Upper lobe of left lung (tissue), 4 donors: ENCODE results near the gene ATP1B1.
A peak's percentile ranks its signal among the peaks of the same experiment; 100 is the strongest.

ENCODE experiments used
- EP300 ChIP-seq, 4 donors: sonication (generic); formaldehyde crosslinking; IDR thresholded peaks; one replicate each; pipeline ENCODE4 v1.5.1; 2017; ENCODE audit warnings: antibody characterized with exemption in 4 of 4, control low read depth in 2 of 4
- POLR2A ChIP-seq, 4 donors: fragments of 450-650 bp; IDR thresholded peaks; one replicate each; pipeline ENCODE4 v1.5.1; 2016 to 2017; ENCODE audit warnings: antibody characterized with exemption in 4 of 4, mild to moderate bottlenecking in 2 of 4
- POLR2AphosphoS5 ChIP-seq, 2 donors: sonication (generic); formaldehyde crosslinking; IDR thresholded peaks; one replicate each; pipeline ENCODE4 v1.5.1; 2017; ENCODE audit warnings: antibody characterized with exemption in 2 of 2
- TF ChIP-seq, protein P1 (sequence below), 6 experiments: fragments of 450-650 bp in 4 of 6; fragments of 200-600 bp in 2 of 6; sonication (generic) in 2 of 6; IDR thresholded peaks; one replicate each; pipeline ENCODE4 v1.5.1; 2016 to 2019; ENCODE audit warnings: antibody characterized with exemption in 6 of 6

GRCh38 chr1:169102567-169102966, 3.9 kb upstream of the ATP1B1 start:
- TF ChIP-seq, protein P1, sequence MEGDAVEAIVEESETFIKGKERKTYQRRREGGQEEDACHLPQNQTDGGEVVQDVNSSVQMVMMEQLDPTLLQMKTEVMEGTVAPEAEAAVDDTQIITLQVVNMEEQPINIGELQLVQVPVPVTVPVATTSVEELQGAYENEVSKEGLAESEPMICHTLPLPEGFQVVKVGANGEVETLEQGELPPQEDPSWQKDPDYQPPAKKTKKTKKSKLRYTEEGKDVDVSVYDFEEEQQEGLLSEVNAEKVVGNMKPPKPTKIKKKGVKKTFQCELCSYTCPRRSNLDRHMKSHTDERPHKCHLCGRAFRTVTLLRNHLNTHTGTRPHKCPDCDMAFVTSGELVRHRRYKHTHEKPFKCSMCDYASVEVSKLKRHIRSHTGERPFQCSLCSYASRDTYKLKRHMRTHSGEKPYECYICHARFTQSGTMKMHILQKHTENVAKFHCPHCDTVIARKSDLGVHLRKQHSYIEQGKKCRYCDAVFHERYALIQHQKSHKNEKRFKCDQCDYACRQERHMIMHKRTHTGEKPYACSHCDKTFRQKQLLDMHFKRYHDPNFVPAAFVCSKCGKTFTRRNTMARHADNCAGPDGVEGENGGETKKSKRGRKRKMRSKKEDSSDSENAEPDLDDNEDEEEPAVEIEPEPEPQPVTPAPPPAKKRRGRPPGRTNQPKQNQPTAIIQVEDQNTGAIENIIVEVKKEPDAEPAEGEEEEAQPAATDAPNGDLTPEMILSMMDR (IDR thresholded peaks at IDR 0.05): no peak
- TF ChIP-seq POLR2A (IDR thresholded peaks at IDR 0.05) (no peak), POLR2AphosphoS5 (IDR thresholded peaks at IDR 0.05) (peak in 1 of 2 donors; percentile 26), EP300 (IDR thresholded peaks at IDR 0.05) (peak in 1 of 4 donors; percentile 46)
